Activated T-cell treated with anti-CD3 and anti-CD28 coated beads, Interleukin-2, amount 50 U/mL, for 1 hour (primary cell): ENCODE measurements around the gene POLR2C.
A peak's percentile ranks its signal among the peaks of the same experiment; 100 is the strongest.

ENCODE experiments used
- DNase-seq: peaks from one replicate; pipeline ENCODE4 v3.0.0-alpha.2; 2020

Gene POLR2C

DNA sequence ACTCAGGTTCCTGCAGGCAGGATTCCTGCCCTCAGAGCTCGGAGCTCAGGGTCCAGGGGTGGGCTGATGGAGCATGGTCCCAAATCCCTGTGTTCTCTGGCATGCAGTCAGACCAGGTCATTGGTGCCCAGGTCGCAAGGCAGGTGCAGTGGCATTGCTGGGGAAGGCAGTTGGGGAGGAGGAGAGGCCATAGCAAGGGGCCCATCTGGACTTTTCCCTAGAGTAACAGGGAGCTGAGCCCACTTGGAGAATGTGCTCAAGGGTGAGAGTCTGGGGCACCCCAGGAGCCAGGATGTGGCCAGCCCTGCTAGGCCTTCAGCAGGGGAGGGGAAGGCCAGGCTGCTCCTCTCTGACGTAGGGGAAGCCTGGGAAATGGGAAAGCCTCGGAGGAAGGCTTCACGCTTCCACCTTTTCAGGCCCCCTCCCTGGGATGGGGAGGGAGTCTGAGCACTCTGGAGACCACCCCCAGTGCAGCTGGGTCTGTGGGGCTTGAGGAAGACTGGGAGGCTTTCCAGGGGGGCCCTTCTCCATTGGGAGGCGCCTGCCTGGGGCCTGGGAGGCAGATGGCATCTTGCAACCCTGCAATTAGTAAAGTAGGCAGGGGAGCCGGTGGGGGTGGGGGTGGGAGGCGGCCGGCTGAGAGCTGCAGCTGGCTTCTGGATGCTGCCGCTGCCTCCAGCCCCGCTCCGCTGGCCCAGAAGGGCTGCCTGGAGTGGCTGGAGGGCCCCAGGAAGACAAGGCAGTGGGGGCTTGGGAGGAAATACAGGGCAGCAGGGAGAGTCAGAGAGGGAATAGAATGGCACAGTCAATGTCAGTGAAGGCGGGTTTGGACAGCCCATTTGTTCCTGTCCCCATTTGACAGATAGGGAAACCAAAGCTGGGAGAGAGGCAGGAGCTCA is 44.9 kb downstream of the POLR2C start:
- no peak for DNase-seq

GRCh38 chr16:57508035-57508425 is 45.6 kb downstream of the POLR2C start:
- no peak for DNase-seq

DNA sequence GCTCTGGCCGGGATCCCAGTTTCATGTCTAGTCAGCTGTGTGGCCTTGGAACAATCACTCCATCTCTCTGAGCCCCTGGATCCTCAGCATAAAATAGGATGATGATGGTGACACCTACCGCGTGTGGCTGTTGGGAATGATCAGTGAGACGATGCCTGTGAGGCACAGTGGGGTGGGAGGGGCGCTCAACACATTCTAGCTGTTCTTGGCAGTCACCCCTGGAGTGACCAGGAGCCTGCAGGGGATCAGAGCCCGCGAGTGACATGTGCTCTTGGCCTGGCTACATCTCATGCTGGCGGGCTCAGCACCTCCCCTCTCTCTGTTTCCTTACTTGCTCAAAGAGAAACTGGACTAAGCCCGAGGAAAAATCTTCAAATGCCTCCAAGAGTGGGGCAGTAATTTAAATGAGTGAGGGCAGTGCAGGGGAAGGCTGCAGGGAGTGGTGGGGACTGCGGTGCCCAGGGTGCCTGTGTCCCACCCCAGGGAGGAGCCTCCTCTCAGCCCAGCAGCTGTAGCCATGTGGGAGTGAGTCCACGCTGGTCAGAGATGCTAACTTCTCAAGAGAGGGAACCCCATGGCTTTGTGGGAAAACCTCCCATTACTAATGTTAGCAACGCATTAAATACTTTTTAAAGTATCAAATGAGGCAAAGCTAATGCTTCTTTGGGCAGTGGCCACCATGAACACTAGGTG is 46.9 kb downstream of the POLR2C start:
- DNase-seq: no peak

GRCh38 chr16:57510016-57510871 is 47.8 kb downstream of the POLR2C start:
- DNase-seq: no peak

GRCh38 chr16:57512296-57513001 is 50.0 kb downstream of the POLR2C start:
- no peak for DNase-seq

- no peak for DNase-seq
These were observed 51.1 kb downstream of the POLR2C start for GRCh38 chr16:57513371-57514102.

- no peak for DNase-seq
These were observed 51.9 kb downstream of the POLR2C start for GRCh38 chr16:57514371-57514770.

- no peak for DNase-seq
These were observed 52.5 kb downstream of the POLR2C start for GRCh38 chr16:57514791-57515600.

- DNase-seq: no peak
These were observed 53.8 kb downstream of the POLR2C start for GRCh38 chr16:57516176-57516725.

DNA sequence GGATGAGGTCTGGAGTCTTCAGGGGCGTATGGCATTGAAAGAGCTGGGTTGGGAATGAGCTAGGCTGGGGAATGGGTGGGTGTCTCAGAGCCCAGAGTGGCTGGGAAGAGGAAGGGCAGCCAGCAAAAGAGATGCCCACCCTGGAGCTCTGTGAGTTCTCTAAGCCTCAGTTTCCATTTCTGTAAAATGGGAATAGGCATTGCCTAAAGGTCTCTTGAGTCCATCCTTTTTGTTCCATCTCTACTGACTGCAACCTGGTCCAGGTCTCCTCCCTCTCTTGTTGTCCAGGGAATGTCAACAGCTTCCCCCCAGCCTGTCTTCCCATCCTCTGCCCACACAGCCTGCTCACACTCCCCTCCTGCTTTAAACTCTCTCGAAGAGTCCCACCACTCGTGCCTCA is 54.3 kb downstream of the POLR2C start:
- no peak for DNase-seq

DNA sequence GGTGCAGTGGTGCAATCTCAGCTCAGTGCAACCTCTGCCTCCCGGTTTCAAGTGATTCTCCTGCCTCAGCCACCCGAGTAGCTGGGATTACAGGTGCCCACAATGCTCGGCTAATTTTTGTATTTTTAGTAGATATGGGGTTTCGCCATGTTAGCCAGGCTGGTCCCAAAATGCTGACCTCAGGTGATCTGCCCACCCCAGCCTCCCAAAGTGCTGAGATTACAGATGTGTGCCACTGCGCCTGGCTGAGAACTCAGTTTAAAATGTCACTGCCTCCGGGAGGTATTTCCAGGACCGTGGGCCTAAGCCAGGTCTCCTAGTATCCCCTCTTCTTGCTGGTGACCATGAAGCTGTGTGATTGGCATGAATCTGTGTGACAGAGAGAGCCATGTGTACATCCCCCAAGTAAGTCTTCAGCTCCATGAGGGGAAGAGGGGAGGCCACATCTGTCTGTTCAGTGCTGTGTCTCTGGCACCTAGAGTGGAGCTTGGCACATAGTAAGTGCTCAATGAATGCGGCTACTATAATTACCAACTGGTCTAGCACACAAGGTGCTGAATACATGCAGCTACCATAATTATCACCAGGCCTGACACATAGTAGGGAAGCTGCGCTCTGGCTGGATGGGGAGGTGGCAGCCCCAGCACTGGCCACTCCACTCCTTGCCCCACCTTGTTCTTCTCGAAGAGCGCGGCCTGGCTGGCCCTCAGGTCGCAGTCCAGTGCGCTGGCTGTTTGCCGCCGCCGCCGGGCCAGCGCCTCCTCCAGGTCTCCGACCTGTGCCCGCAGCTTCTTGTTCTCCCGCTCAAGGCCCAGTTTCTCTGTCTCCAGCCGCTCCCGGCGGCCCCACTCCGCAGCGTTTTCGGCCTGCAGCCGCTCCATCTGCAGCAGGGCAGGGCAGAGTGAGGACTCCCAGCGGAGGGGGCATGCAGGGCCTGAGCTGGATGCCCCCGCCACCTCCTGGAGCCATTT is 55.2 kb downstream of the POLR2C start:
- DNase-seq: no peak

- DNase-seq: no peak
These were observed 56.0 kb downstream of the POLR2C start for GRCh38 chr16:57518520-57518919.

- no peak for DNase-seq
These were observed 56.4 kb downstream of the POLR2C start for GRCh38 chr16:57518922-57519321.

- DNase-seq: peak; percentile 85
These were observed 57.4 kb downstream of the POLR2C start for GRCh38 chr16:57519796-57520360.
